PC-3 (cell line): ENCODE results near the gene COX17.

Experiments
- CTCF ChIP-seq: fragments of 300-600 bp; sonication (generic); conservative IDR thresholded peaks from 2 replicates; pipeline ENCODE4 v1.5.1; 2017; ENCODE audit warnings: antibody characterized with exemption, low read depth, mild to moderate bottlenecking, low read length
- EZH2 ChIP-seq: fragments of 300-600 bp; sonication (generic); IDR thresholded peaks from one replicate; pipeline ENCODE4 v1.6.1; 2017; ENCODE audit warnings: antibody characterized with exemption, mild to moderate bottlenecking, low read length; ENCODE audit not compliant: unreplicated experiment

- TF ChIP-seq CTCF = no peak
- no peak for TF ChIP-seq EZH2
Measured at GRCh38 chr3:119627461-119627860, 49.7 kb downstream of the COX17 start.
